Fibroblast of pulmonary artery (primary cell): Measurements from ENCODE around the gene SIK3.

Experiments used
- DNase-seq: peaks from one replicate; pipeline ENCODE4 v3.0.0-alpha.2; 2010; ENCODE audit warnings: low read depth
- H3K4me3 ChIP-seq: replicated peaks from 2 replicates; pipeline ENCODE4 v1.5.1; 2011; ENCODE audit warnings: low read depth, mild to moderate bottlenecking, control low read depth, low read length, moderate library complexity
- CTCF ChIP-seq: IDR thresholded peaks from 2 replicates; pipeline ENCODE4 v1.5.1; 2011; ENCODE audit warnings: mild to moderate bottlenecking, control low read depth, low read length, inconsistent platforms; ENCODE audit errors: missing control alignments

SIK3 gene

GRCh38 chr11:117072517-117073461, 25.4 kb downstream of the SIK3 start:
- no peak overlapping the region for H3K4me3 ChIP-seq
- TF ChIP-seq CTCF = no peak
- peak; percentile 90 for DNase-seq

GRCh38 chr11:117071344-117071787, 26.9 kb downstream of the SIK3 start:
- TF ChIP-seq CTCF = no peak
- DNase-seq = peak; percentile 48

GRCh38 chr11:117070016-117070415, 28.2 kb downstream of the SIK3 start:
- peak; percentile 75 for DNase-seq
- TF ChIP-seq CTCF = no peak
- H3K4me3 ChIP-seq = no peak overlapping the region

More at GRCh38 chr11:117071344-117071787, 26.9 kb downstream of the SIK3 start:
- H3K4me3 ChIP-seq = no peak overlapping the region

GRCh38 chr11:117068303-117068860, 29.8 kb downstream of the SIK3 start:
- TF ChIP-seq CTCF = no peak
- no peak for DNase-seq

GRCh38 chr11:117066959-117067358, 31.3 kb downstream of the SIK3 start:
- H3K4me3 ChIP-seq = no peak overlapping the region
- no peak for TF ChIP-seq CTCF
- no peak for DNase-seq

More at GRCh38 chr11:117068303-117068860, 29.8 kb downstream of the SIK3 start:
- H3K4me3 ChIP-seq = no peak overlapping the region

- no peak overlapping the region for H3K4me3 ChIP-seq
- DNase-seq = peak; percentile 56
- TF ChIP-seq CTCF = no peak
These were observed 34.0 kb downstream of the SIK3 start for GRCh38 chr11:117064275-117064674.

- TF ChIP-seq CTCF = no peak
- no peak overlapping the region for H3K4me3 ChIP-seq
- no peak for DNase-seq
These were observed 35.7 kb downstream of the SIK3 start for GRCh38 chr11:117062498-117062897.
